ENCODE measurements around the gene CYB561A3.

- TF ChIP-seq MAX (IDR thresholded peaks at IDR 0.05) (no peak), EP300 (IDR thresholded peaks at IDR 0.05; ENCODE audit: borderline replicate concordance) (no peak), REST (IDR thresholded peaks at IDR 0.05; ENCODE audit: low read depth) (no peak), RAD21 (IDR thresholded peaks at IDR 0.05; ENCODE audit: low read depth) (no peak), CREB1 (IDR thresholded peaks at IDR 0.05; ENCODE audit: low read depth) (no peak), TAF1 (IDR thresholded peaks at IDR 0.05; ENCODE audit: low read depth) (no peak), EGR1 (IDR thresholded peaks at IDR 0.05) (no peak), NFIC (IDR thresholded peaks at IDR 0.05) (no peak), YY1 (IDR thresholded peaks at IDR 0.05; ENCODE audit: low read depth) (no peak), CEBPB (IDR thresholded peaks at IDR 0.05) (no peak), FOXM1 (IDR thresholded peaks at IDR 0.05; ENCODE audit: borderline replicate concordance, low read depth) (no peak), USF1 (IDR thresholded peaks at IDR 0.05) (no peak), TCF12 (IDR thresholded peaks at IDR 0.05; ENCODE audit: low read depth) (no peak), ZBTB7A (IDR thresholded peaks at IDR 0.05; ENCODE audit: low read depth) (no peak)
Observed at GRCh38 chr11:61372659-61373420, 11.2 kb upstream of the CYB561A3 start.

Data from Ishikawa (cell line).